Calu3 (cell line): ENCODE data around the gene CAMSAP1. TPM values are rescaled to one million over a fixed set of nuclear protein-coding genes. Genes with fewer than 3 reads are reported as not detected.
"Not testable (repeated sequence)": the region's sequence is repeated elsewhere in the genome, so short reads cannot be mapped to it uniquely, and the experiment has no call there.

ENCODE experiments used
- BruUV-seq: library from RNA; stranded (reverse); fragments of 400-500 nt; replicated peaks from 2 replicates; lab custom pipeline; 2021; lab: Mats Ljungman, UMichigan
- CTCF ChIA-PET: fragments of 300-600 bp; sonication (Branson Sonifier 250); formaldehyde crosslinking; loops from one replicate; lab custom pipeline; 2022; ENCODE audit warnings: antibody characterized with exemption; lab: Charles Lee
- DNase-seq: peaks from one replicate; pipeline ENCODE4 v3.0.0; 2022
- H3K27ac Mint-ChIP-seq: one replicate; pipeline ENCODE4 v1.8.0; 2022; ENCODE audit warnings: mixed read lengths; ENCODE audit not compliant: unreplicated experiment
- H3K27me3 Mint-ChIP-seq: one replicate; pipeline ENCODE4 v1.8.0; 2022; ENCODE audit warnings: mixed read lengths; ENCODE audit not compliant: unreplicated experiment
- H3K36me3 Mint-ChIP-seq: one replicate; pipeline ENCODE4 v1.8.0; 2022; ENCODE audit warnings: mild to moderate bottlenecking, moderate library complexity, mixed read lengths; ENCODE audit not compliant: insufficient read depth, unreplicated experiment
- H3K4me1 Mint-ChIP-seq: one replicate; pipeline ENCODE4 v1.8.0; 2022; ENCODE audit warnings: mild to moderate bottlenecking, low read depth, mixed read lengths; ENCODE audit not compliant: unreplicated experiment
- H3K4me3 Mint-ChIP-seq: one replicate; pipeline ENCODE4 v1.8.0; 2022; ENCODE audit warnings: mild to moderate bottlenecking, low read depth, moderate library complexity, mixed read lengths; ENCODE audit not compliant: unreplicated experiment
- H3K9me3 Mint-ChIP-seq: one replicate; pipeline ENCODE4 v1.8.0; 2022; ENCODE audit warnings: low read depth, mixed read lengths; ENCODE audit not compliant: unreplicated experiment
- CTCF ChIP-seq: fragments of 200-600 bp; IDR thresholded peaks from one replicate; pipeline ENCODE4 v1.8.0; 2022; ENCODE audit warnings: antibody characterized with exemption; ENCODE audit not compliant: unreplicated experiment
- intact Hi-C: fragments of 100-400 bp; cut with micrococcal nuclease; formaldehyde crosslinking; loops from one replicate; pipeline ENCODE4 v1.10.0; 2022; ENCODE audit not compliant: unreplicated experiment
- total RNA-seq: library from RNA; stranded (reverse); gene quantifications from 2 replicates; pipeline ENCODE4 v1.2.3, GENCODE V29; 2022

The CAMSAP1 gene
- total RNA-seq, 1 experiment from 2014 or later = 28.1 TPM

- intact Hi-C loops = no loop called here
- H3K9me3 Mint-ChIP-seq = peaks cover 18% of the 10 kb centered on the region
- no peaks in the 10 kb centered on the region for H3K27me3 Mint-ChIP-seq
- CTCF ChIA-PET = no interaction called here
- H3K4me3 Mint-ChIP-seq = no peak overlapping the region
- no peak for DNase-seq
- BruUV-seq = no TSS peak
- TF ChIP-seq CTCF = no peak
- no peak overlapping the region for H3K27ac Mint-ChIP-seq
- H3K36me3 Mint-ChIP-seq = peaks cover 33% of the 10 kb centered on the region
- H3K4me1 Mint-ChIP-seq = no peaks in the 10 kb centered on the region
These were observed 7.6 kb upstream of the CAMSAP1 start for GRCh38 chr9:135914921-135915320.

GRCh38 chr9:135911233-135911632, 3.9 kb upstream of the CAMSAP1 start:
- H3K4me1 Mint-ChIP-seq, BruUV-seq, CTCF ChIA-PET, intact Hi-C loops, DNase-seq, H3K4me3 Mint-ChIP-seq, H3K27me3 Mint-ChIP-seq: not testable (repeated sequence)
- Mint-ChIP-seq H3K36me3 (peaks cover 46% of the 10 kb centered on the region), H3K9me3 (peaks cover 18% of the 10 kb centered on the region), H3K27ac (peak overlapping the region; percentile 63)

- no TSS peak for BruUV-seq
- Mint-ChIP-seq H3K27me3 (no peaks in the 10 kb centered on the region), H3K36me3 (peaks cover 51% of the 10 kb centered on the region), H3K4me3 (no peak overlapping the region), H3K27ac (peak overlapping the region; percentile 63), H3K4me1 (no peaks in the 10 kb centered on the region), H3K9me3 (peaks cover 18% of the 10 kb centered on the region)
- no peak for TF ChIP-seq CTCF
- DNase-seq = no peak
- intact Hi-C loops = no loop called here
- CTCF ChIA-PET = no interaction called here
These were observed 3.4 kb upstream of the CAMSAP1 start for GRCh38 chr9:135910757-135911156.

GRCh38 chr9:135910216-135910615, 2.9 kb upstream of the CAMSAP1 start:
- CTCF ChIA-PET = no interaction called here
- BruUV-seq = TSS peak; percentile 20
- Mint-ChIP-seq H3K27ac (no peak overlapping the region), H3K9me3 (peaks cover 18% of the 10 kb centered on the region), H3K36me3 (peaks cover 55% of the 10 kb centered on the region), H3K27me3 (no peaks in the 10 kb centered on the region), H3K4me3 (no peak overlapping the region), H3K4me1 (peaks cover 3% of the 10 kb centered on the region)
- no peak for TF ChIP-seq CTCF
- intact Hi-C loops = no loop called here
- DNase-seq = no peak

- Mint-ChIP-seq H3K4me1 (peaks cover 9% of the 10 kb centered on the region), H3K36me3 (peaks cover 63% of the 10 kb centered on the region), H3K4me3 (peak overlapping the region; percentile 73), H3K9me3 (peaks cover 18% of the 10 kb centered on the region), H3K27me3 (no peaks in the 10 kb centered on the region), H3K27ac (no peak overlapping the region)
- no TSS peak for BruUV-seq
- intact Hi-C loops = no loop called here
- no peak for TF ChIP-seq CTCF
- no peak for DNase-seq
- CTCF ChIA-PET = interaction anchor here (0.6 kb wide), 2 partner anchors 14 to 1711 kb away, joined by 3 to 5 read pairs; no protein-coding TSS in a partner anchor
These were observed 2.0 kb upstream of the CAMSAP1 start for GRCh38 chr9:135909371-135909770.
